Hepatocyte (in vitro differentiated cells): ENCODE measurements around the gene ADAM17.

Source experiments
- EZH2phosphoT487 ChIP-seq: fragments of 200-600 bp; sonication (generic); IDR thresholded peaks from one replicate; pipeline ENCODE4 v1.6.1; 2018; ENCODE audit warnings: antibody characterized with exemption, mild to moderate bottlenecking, low read depth, moderate library complexity; ENCODE audit not compliant: unreplicated experiment, severe bottlenecking
- TF ChIP-seq, protein P1 (sequence below): fragments of 200-600 bp; sonication (generic); IDR thresholded peaks from 2 replicates; pipeline ENCODE4 v1.5.1; 2016; ENCODE audit warnings: antibody characterized with exemption, mild to moderate bottlenecking; ENCODE audit not compliant: poor library complexity

DNA sequence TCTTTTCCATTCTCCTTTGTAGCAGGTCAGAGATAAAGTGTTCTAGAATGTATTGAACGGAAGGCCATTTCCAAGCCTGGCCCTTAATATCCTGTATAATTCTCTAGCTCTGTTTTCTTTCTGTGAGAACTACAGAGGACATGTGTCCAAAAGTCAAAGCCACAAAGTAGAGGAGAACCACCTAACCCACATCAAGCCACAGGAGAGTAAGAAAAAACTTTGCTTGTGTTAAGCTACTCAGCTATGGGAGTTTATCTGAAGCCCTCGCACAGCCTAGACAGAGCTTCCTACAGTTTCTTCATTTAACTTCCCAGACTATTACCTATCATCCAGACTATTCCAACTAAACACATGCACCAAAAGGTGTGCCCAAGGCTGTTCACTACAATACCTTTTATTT is 22.0 kb downstream of the ADAM17 start:
- TF ChIP-seq, protein P1, sequence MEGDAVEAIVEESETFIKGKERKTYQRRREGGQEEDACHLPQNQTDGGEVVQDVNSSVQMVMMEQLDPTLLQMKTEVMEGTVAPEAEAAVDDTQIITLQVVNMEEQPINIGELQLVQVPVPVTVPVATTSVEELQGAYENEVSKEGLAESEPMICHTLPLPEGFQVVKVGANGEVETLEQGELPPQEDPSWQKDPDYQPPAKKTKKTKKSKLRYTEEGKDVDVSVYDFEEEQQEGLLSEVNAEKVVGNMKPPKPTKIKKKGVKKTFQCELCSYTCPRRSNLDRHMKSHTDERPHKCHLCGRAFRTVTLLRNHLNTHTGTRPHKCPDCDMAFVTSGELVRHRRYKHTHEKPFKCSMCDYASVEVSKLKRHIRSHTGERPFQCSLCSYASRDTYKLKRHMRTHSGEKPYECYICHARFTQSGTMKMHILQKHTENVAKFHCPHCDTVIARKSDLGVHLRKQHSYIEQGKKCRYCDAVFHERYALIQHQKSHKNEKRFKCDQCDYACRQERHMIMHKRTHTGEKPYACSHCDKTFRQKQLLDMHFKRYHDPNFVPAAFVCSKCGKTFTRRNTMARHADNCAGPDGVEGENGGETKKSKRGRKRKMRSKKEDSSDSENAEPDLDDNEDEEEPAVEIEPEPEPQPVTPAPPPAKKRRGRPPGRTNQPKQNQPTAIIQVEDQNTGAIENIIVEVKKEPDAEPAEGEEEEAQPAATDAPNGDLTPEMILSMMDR, result no peak
- TF ChIP-seq EZH2phosphoT487, result no peak
